Measurements from ENCODE around the gene BRSK1. TPM values are rescaled to one million over a fixed set of nuclear protein-coding genes. Genes with fewer than 3 reads are reported as not detected.

The BRSK1 gene
- total RNA-seq, 1 donor from 2014 or later, result 0.52 TPM

GRCh38 chr19:55312621-55313512 lies 29.1 kb downstream of the BRSK1 start:
- Histone ChIP-seq H3K36me3 (ENCODE audit: control insufficient read depth in 3 of 3, insufficient read depth in 3 of 3, low read length in 3 of 3) (no peaks in the 10 kb centered on the region), H3K9me3 (ENCODE audit: control insufficient read depth in 3 of 3, low read length in 3 of 3) (no peaks in the 10 kb centered on the region), H3K4me3 (ENCODE audit: low read length in 3 of 3) (no peak overlapping the region), H3K27ac (ENCODE audit: low read depth, low read length) (no peak overlapping the region), H3K27me3 (ENCODE audit: control insufficient read depth in 3 of 3, insufficient read depth in 3 of 3, low read length in 3 of 3) (no peaks in the 10 kb centered on the region), H3K9ac (ENCODE audit: low read depth in 1 of 3, low read length in 3 of 3) (no peak overlapping the region), H3K4me1 (ENCODE audit: control insufficient read depth in 3 of 3, insufficient read depth in 3 of 3, low read length in 3 of 3) (no peaks in the 10 kb centered on the region)

- Histone ChIP-seq H3K4me1 (ENCODE audit: control insufficient read depth in 3 of 3, insufficient read depth in 3 of 3, low read length in 3 of 3) (no peaks in the 10 kb centered on the region), H3K4me3 (ENCODE audit: low read length in 3 of 3) (no peak overlapping the region)
These were observed 30.6 kb downstream of the BRSK1 start for GRCh38 chr19:55314396-55314795.

GRCh38 chr19:55315956-55316525 lies 32.2 kb downstream of the BRSK1 start:
- Histone ChIP-seq H3K9me3 (ENCODE audit: control insufficient read depth in 3 of 3, low read length in 3 of 3) (no peaks in the 10 kb centered on the region), H3K36me3 (ENCODE audit: control insufficient read depth in 3 of 3, insufficient read depth in 3 of 3, low read length in 3 of 3) (no peaks in the 10 kb centered on the region), H3K27ac (ENCODE audit: low read depth, low read length) (no peak overlapping the region), H3K4me3 (ENCODE audit: low read length in 3 of 3) (no peak overlapping the region), H3K27me3 (ENCODE audit: control insufficient read depth in 3 of 3, insufficient read depth in 3 of 3, low read length in 3 of 3) (peaks cover 0 to 12% (median 5%) of the 10 kb centered on the region in 3 donors), H3K4me1 (ENCODE audit: control insufficient read depth in 3 of 3, insufficient read depth in 3 of 3, low read length in 3 of 3) (peaks cover 0 to 4% (median 0%) of the 10 kb centered on the region in 3 donors), H3K9ac (ENCODE audit: low read depth in 1 of 3, low read length in 3 of 3) (no peak overlapping the region)

More at GRCh38 chr19:55314396-55314795, 30.6 kb downstream of the BRSK1 start:
- H3K27ac ChIP-seq (ENCODE audit: low read depth, low read length), result no peak overlapping the region
- H3K9ac ChIP-seq (ENCODE audit: low read depth in 1 of 3, low read length in 3 of 3), result no peak overlapping the region
- H3K36me3 ChIP-seq (ENCODE audit: control insufficient read depth in 3 of 3, insufficient read depth in 3 of 3, low read length in 3 of 3), result no peaks in the 10 kb centered on the region
- H3K27me3 ChIP-seq (ENCODE audit: control insufficient read depth in 3 of 3, insufficient read depth in 3 of 3, low read length in 3 of 3), result no peaks in the 10 kb centered on the region
- no peaks in the 10 kb centered on the region for H3K9me3 ChIP-seq (ENCODE audit: control insufficient read depth in 3 of 3, low read length in 3 of 3)

- Histone ChIP-seq H3K27me3 (ENCODE audit: control insufficient read depth in 3 of 3, insufficient read depth in 3 of 3, low read length in 3 of 3) (peaks cover 0 to 12% (median 5%) of the 10 kb centered on the region in 3 donors), H3K9me3 (ENCODE audit: control insufficient read depth in 3 of 3, low read length in 3 of 3) (no peaks in the 10 kb centered on the region), H3K27ac (ENCODE audit: low read depth, low read length) (no peak overlapping the region), H3K9ac (ENCODE audit: low read depth in 1 of 3, low read length in 3 of 3) (no peak overlapping the region), H3K36me3 (ENCODE audit: control insufficient read depth in 3 of 3, insufficient read depth in 3 of 3, low read length in 3 of 3) (no peaks in the 10 kb centered on the region), H3K4me1 (ENCODE audit: control insufficient read depth in 3 of 3, insufficient read depth in 3 of 3, low read length in 3 of 3) (peaks cover 0 to 4% (median 0%) of the 10 kb centered on the region in 3 donors), H3K4me3 (ENCODE audit: low read length in 3 of 3) (no peak overlapping the region)
These were observed 32.8 kb downstream of the BRSK1 start for GRCh38 chr19:55316646-55317045.

- H3K27ac ChIP-seq (ENCODE audit: low read depth, low read length), result no peak overlapping the region
- H3K27me3 ChIP-seq (ENCODE audit: control insufficient read depth in 3 of 3, insufficient read depth in 3 of 3, low read length in 3 of 3), result peaks cover 0 to 14% (median 12%) of the 10 kb centered on the region in 3 donors
- H3K4me3 ChIP-seq (ENCODE audit: low read length in 3 of 3), result no peak overlapping the region
- peaks cover 0 to 4% (median 0%) of the 10 kb centered on the region in 3 donors for H3K4me1 ChIP-seq (ENCODE audit: control insufficient read depth in 3 of 3, insufficient read depth in 3 of 3, low read length in 3 of 3)
- H3K9me3 ChIP-seq (ENCODE audit: control insufficient read depth in 3 of 3, low read length in 3 of 3), result no peaks in the 10 kb centered on the region
- H3K9ac ChIP-seq (ENCODE audit: low read depth in 1 of 3, low read length in 3 of 3), result peak overlapping the region in 1 of 3 donors; percentile 25
- no peaks in the 10 kb centered on the region for H3K36me3 ChIP-seq (ENCODE audit: control insufficient read depth in 3 of 3, insufficient read depth in 3 of 3, low read length in 3 of 3)
These were observed 36.0 kb downstream of the BRSK1 start for GRCh38 chr19:55319785-55320184.

GRCh38 chr19:55320844-55321419 lies 37.1 kb downstream of the BRSK1 start:
- peaks cover 0 to 4% (median 0%) of the 10 kb centered on the region in 3 donors for H3K4me1 ChIP-seq (ENCODE audit: control insufficient read depth in 3 of 3, insufficient read depth in 3 of 3, low read length in 3 of 3)
- H3K9ac ChIP-seq (ENCODE audit: low read depth in 1 of 3, low read length in 3 of 3), result no peak overlapping the region
- no peaks in the 10 kb centered on the region for H3K36me3 ChIP-seq (ENCODE audit: control insufficient read depth in 3 of 3, insufficient read depth in 3 of 3, low read length in 3 of 3)
- H3K4me3 ChIP-seq (ENCODE audit: low read length in 3 of 3), result no peak overlapping the region
- no peak overlapping the region for H3K27ac ChIP-seq (ENCODE audit: low read depth, low read length)
- peaks cover 0 to 14% (median 12%) of the 10 kb centered on the region in 3 donors for H3K27me3 ChIP-seq (ENCODE audit: control insufficient read depth in 3 of 3, insufficient read depth in 3 of 3, low read length in 3 of 3)
- no peaks in the 10 kb centered on the region for H3K9me3 ChIP-seq (ENCODE audit: control insufficient read depth in 3 of 3, low read length in 3 of 3)

- H3K4me1 ChIP-seq (ENCODE audit: control insufficient read depth in 3 of 3, insufficient read depth in 3 of 3, low read length in 3 of 3), result peaks cover 0 to 4% (median 0%) of the 10 kb centered on the region in 3 donors
- H3K4me3 ChIP-seq (ENCODE audit: low read length in 3 of 3), result no peak overlapping the region
- no peaks in the 10 kb centered on the region for H3K9me3 ChIP-seq (ENCODE audit: control insufficient read depth in 3 of 3, low read length in 3 of 3)
These were observed 37.8 kb downstream of the BRSK1 start for GRCh38 chr19:55321466-55322137.

GRCh38 chr19:55322204-55322885 lies 38.5 kb downstream of the BRSK1 start:
- Histone ChIP-seq H3K27ac (ENCODE audit: low read depth, low read length) (no peak overlapping the region), H3K9me3 (ENCODE audit: control insufficient read depth in 3 of 3, low read length in 3 of 3) (no peaks in the 10 kb centered on the region), H3K4me1 (ENCODE audit: control insufficient read depth in 3 of 3, insufficient read depth in 3 of 3, low read length in 3 of 3) (peaks cover 0 to 4% (median 0%) of the 10 kb centered on the region in 3 donors), H3K9ac (ENCODE audit: low read depth in 1 of 3, low read length in 3 of 3) (no peak overlapping the region), H3K27me3 (ENCODE audit: control insufficient read depth in 3 of 3, insufficient read depth in 3 of 3, low read length in 3 of 3) (peaks cover 0 to 14% (median 12%) of the 10 kb centered on the region in 3 donors), H3K36me3 (ENCODE audit: control insufficient read depth in 3 of 3, insufficient read depth in 3 of 3, low read length in 3 of 3) (no peaks in the 10 kb centered on the region), H3K4me3 (ENCODE audit: low read length in 3 of 3) (no peak overlapping the region)

More at GRCh38 chr19:55321466-55322137, 37.8 kb downstream of the BRSK1 start:
- Histone ChIP-seq H3K27ac (ENCODE audit: low read depth, low read length) (no peak overlapping the region), H3K36me3 (ENCODE audit: control insufficient read depth in 3 of 3, insufficient read depth in 3 of 3, low read length in 3 of 3) (no peaks in the 10 kb centered on the region), H3K9ac (ENCODE audit: low read depth in 1 of 3, low read length in 3 of 3) (no peak overlapping the region), H3K27me3 (ENCODE audit: control insufficient read depth in 3 of 3, insufficient read depth in 3 of 3, low read length in 3 of 3) (peaks cover 0 to 14% (median 12%) of the 10 kb centered on the region in 3 donors)

GRCh38 chr19:55324662-55325061 lies 40.9 kb downstream of the BRSK1 start:
- Histone ChIP-seq H3K4me1 (ENCODE audit: control insufficient read depth in 3 of 3, insufficient read depth in 3 of 3, low read length in 3 of 3) (peaks cover 0 to 4% (median 0%) of the 10 kb centered on the region in 3 donors), H3K9ac (ENCODE audit: low read depth in 1 of 3, low read length in 3 of 3) (no peak overlapping the region), H3K27ac (ENCODE audit: low read depth, low read length) (peak overlapping the region; percentile 69), H3K36me3 (ENCODE audit: control insufficient read depth in 3 of 3, insufficient read depth in 3 of 3, low read length in 3 of 3) (no peaks in the 10 kb centered on the region), H3K27me3 (ENCODE audit: control insufficient read depth in 3 of 3, insufficient read depth in 3 of 3, low read length in 3 of 3) (peaks cover 0 to 14% (median 11%) of the 10 kb centered on the region in 3 donors), H3K9me3 (ENCODE audit: control insufficient read depth in 3 of 3, low read length in 3 of 3) (no peaks in the 10 kb centered on the region), H3K4me3 (ENCODE audit: low read length in 3 of 3) (no peak overlapping the region)
